HCT116 (cell line): ENCODE results near the gene MICAL3. TPM values are rescaled to one million over a fixed set of nuclear protein-coding genes. Genes with fewer than 3 reads are reported as not detected.

Experiments
- ATAC-seq: fragments of 200-7000 bp; cut with Tn5 transposase; 2 replicates; pipeline ENCODE4 v1.9.1; 2020; ENCODE audit warnings: mild to moderate bottlenecking, moderate library complexity
- BruUV-seq: library from RNA; stranded (reverse); fragments of 400-500 nt; replicated peaks from 2 replicates; lab custom pipeline; 2021; lab: Mats Ljungman, UMichigan
- CTCF ChIA-PET: fragments of 300-600 bp; sonication (Branson Sonifier 250); formaldehyde crosslinking; loops from one replicate; lab custom pipeline; 2021; ENCODE audit warnings: antibody characterized with exemption; lab: Charles Lee
- POLR2A ChIA-PET: fragments of 300-600, 350-600 bp; sonication (Branson Sonifier 250); formaldehyde crosslinking; loops from one replicate; lab custom pipeline; 2021; ENCODE audit warnings: antibody characterized with exemption; lab: Charles Lee
- RAD21 ChIA-PET, 2 experiments: fragments of 300-600 bp; sonication (Branson Sonifier 250); formaldehyde crosslinking; loops; one replicate each; lab custom pipeline; 2023; ENCODE audit warnings: low total read pairs in 2 of 2; ENCODE audit not compliant: uncharacterized antibody in 2 of 2, unreplicated experiment in 2 of 2, low non-redundant PET in 1 of 2; lab: Charles Lee
- DNase-seq: peaks from one replicate; pipeline ENCODE4 v3.0.0-alpha.2; 2010; ENCODE audit warnings: low read depth, low spot score
- H2AFZ ChIP-seq: fragments of 200-600 bp; shearing (Covaris generic), sonication (generic); 2 replicates; pipeline ENCODE4 v1.6.1; 2017; ENCODE audit warnings: low read depth, mixed run types, mixed read lengths, antibody characterized with exemption, low read length; ENCODE audit not compliant: poor library complexity, severe bottlenecking
- H3K27ac ChIP-seq: 2 replicates; pipeline ENCODE4 v1.5.1; 2012; ENCODE audit warnings: low read depth, low read length
- H3K27me3 ChIP-seq: fragments of 200-600 bp; sonication (generic); 2 replicates; pipeline ENCODE4 v1.6.1; 2016; ENCODE audit warnings: mixed run types, low read length, mixed read lengths; ENCODE audit not compliant: insufficient read depth
- H3K36me3 ChIP-seq, 2 experiments: fragments of 200-500 bp in 1 of 2; fragments of 200-600 bp in 1 of 2; sonication (Bioruptor generic) in 1 of 2; sonication (generic) in 1 of 2; 2 replicates each; pipeline versions ENCODE4 v1.5.1 to v1.6.1; 2014 to 2016; ENCODE audit warnings: low read length in 2 of 2, inconsistent platforms in 1 of 2, mixed read lengths in 1 of 2, mixed run types in 1 of 2; ENCODE audit not compliant: insufficient read depth in 2 of 2, control insufficient read depth in 1 of 2
- H3K4me1 ChIP-seq, 2 experiments: fragments of 200-600 bp in 1 of 2; sonication (generic) in 1 of 2; 2 replicates each; pipeline versions ENCODE4 v1.5.1 to v1.6.1; 2012 to 2017; ENCODE audit warnings: low read length in 2 of 2, inconsistent platforms in 1 of 2, mild to moderate bottlenecking in 1 of 2, mixed read lengths in 1 of 2, mixed run types in 1 of 2, moderate library complexity in 1 of 2; ENCODE audit not compliant: insufficient read depth in 2 of 2, control insufficient read depth in 1 of 2
- H3K4me2 ChIP-seq: fragments of 200-600 bp; sonication (generic); 2 replicates; pipeline ENCODE4 v1.6.1; 2017; ENCODE audit warnings: mixed run types, low read length, mixed read lengths
- H3K4me3 ChIP-seq, 2 experiments: fragments of 200-600 bp in 1 of 2; sonication (generic) in 1 of 2; replicated peaks in 1 of 2; 2 replicates each; pipeline ENCODE4 v1.5.1; 2011 to 2016; ENCODE audit warnings: low read length in 2 of 2, control low read depth in 1 of 2, low read depth in 1 of 2, mild to moderate bottlenecking in 1 of 2, mixed read lengths in 1 of 2, mixed run types in 1 of 2
- H3K79me2 ChIP-seq: fragments of 200-600 bp; sonication (generic); 2 replicates; pipeline ENCODE4 v1.6.1; 2017; ENCODE audit warnings: mild to moderate bottlenecking, mixed run types, low read length, moderate library complexity, mixed read lengths; ENCODE audit not compliant: insufficient read depth
- H3K9ac ChIP-seq: fragments of 200-600 bp; sonication (generic); 2 replicates; pipeline ENCODE4 v1.6.1; 2016; ENCODE audit warnings: low read length, mixed read lengths
- H3K9me2 ChIP-seq: fragments of 200-600 bp; sonication (generic), shearing (Covaris generic); 2 replicates; pipeline ENCODE4 v1.6.1; 2017; ENCODE audit warnings: mixed run types, mild to moderate bottlenecking, moderate library complexity; ENCODE audit not compliant: insufficient read depth
- H3K9me3 ChIP-seq, 2 experiments: fragments of 200-500 bp in 1 of 2; fragments of 200-600 bp in 1 of 2; sonication (Bioruptor generic) in 1 of 2; sonication (generic) in 1 of 2; 2 replicates each; pipeline ENCODE4 v1.6.1; 2014 to 2017; ENCODE audit warnings: low read length in 2 of 2, mixed read lengths in 2 of 2, inconsistent platforms in 1 of 2, low read depth in 1 of 2, mild to moderate bottlenecking in 1 of 2, mixed run types in 1 of 2, moderate library complexity in 1 of 2; ENCODE audit not compliant: control insufficient read depth in 1 of 2, insufficient read depth in 1 of 2
- H4K20me1 ChIP-seq: fragments of 200-600 bp; sonication (generic), shearing (Covaris generic); 2 replicates; pipeline ENCODE4 v1.6.1; 2017; ENCODE audit warnings: mixed run types, mild to moderate bottlenecking, moderate library complexity; ENCODE audit not compliant: insufficient read depth
- ATF3 ChIP-seq: IDR thresholded peaks from 2 replicates; pipeline ENCODE4 v1.6.1; 2012
- CBX3 ChIP-seq: IDR thresholded peaks from 2 replicates; pipeline ENCODE4 v1.6.1; 2012; ENCODE audit warnings: low read depth
- EGR1 ChIP-seq: IDR thresholded peaks from 2 replicates; pipeline ENCODE4 v1.6.1; 2012; ENCODE audit warnings: low read depth
- EZH2 ChIP-seq: fragments of 200-600 bp; sonication (generic); IDR thresholded peaks from 2 replicates; pipeline ENCODE4 v1.6.1; 2017; ENCODE audit warnings: antibody characterized with exemption, mixed run types
- EZH2phosphoT487 ChIP-seq: fragments of 200-600 bp; IDR thresholded peaks from 2 replicates; pipeline ENCODE4 v1.6.1; 2018; ENCODE audit warnings: antibody characterized with exemption, borderline replicate concordance
- FOSL1 ChIP-seq: IDR thresholded peaks from 2 replicates; pipeline ENCODE4 v1.6.1; 2012; ENCODE audit warnings: low read depth
- JUND ChIP-seq: IDR thresholded peaks from 2 replicates; pipeline ENCODE4 v1.6.1; 2012
- POLR2A ChIP-seq: IDR thresholded peaks from 2 replicates; pipeline ENCODE4 v1.7.0; 2011; ENCODE audit warnings: borderline replicate concordance; ENCODE audit not compliant: insufficient read depth, insufficient read length; ENCODE audit errors: extremely low read depth
- POLR2AphosphoS5 ChIP-seq: IDR thresholded peaks from 2 replicates; pipeline ENCODE4 v1.6.1; 2011; ENCODE audit warnings: mild to moderate bottlenecking, low read depth, low read length, moderate library complexity
- REST ChIP-seq: IDR thresholded peaks from 2 replicates; pipeline ENCODE4 v1.6.1; 2012; ENCODE audit warnings: low read depth
- SIN3A ChIP-seq: IDR thresholded peaks from 2 replicates; pipeline ENCODE4 v1.6.1; 2012; ENCODE audit warnings: low read depth
- SP1 ChIP-seq: IDR thresholded peaks from 2 replicates; pipeline ENCODE4 v1.6.1; 2012; ENCODE audit warnings: low read depth
- TCF7L2 ChIP-seq: IDR thresholded peaks from 2 replicates; pipeline ENCODE4 v1.7.0; 2011; ENCODE audit warnings: borderline replicate concordance, inconsistent platforms; ENCODE audit not compliant: insufficient read depth, insufficient read length; ENCODE audit errors: extremely low read depth
- YY1 ChIP-seq: IDR thresholded peaks from 2 replicates; pipeline ENCODE4 v1.6.1; 2011; ENCODE audit warnings: low read length, low read depth, moderate library complexity, mild to moderate bottlenecking; ENCODE audit not compliant: insufficient replicate concordance; ENCODE audit errors: extremely low read depth
- ZFX ChIP-seq: fragments of 450-650 bp; IDR thresholded peaks from 2 replicates; pipeline ENCODE4 v1.6.1; 2017
- intact Hi-C: fragments of 100-400 bp; cut with micrococcal nuclease; formaldehyde crosslinking; loops from 2 replicates; pipeline ENCODE4 v1.10.0; 2022
- total RNA-seq: library from RNA; stranded (reverse); gene quantifications from one replicate; pipeline ENCODE4 v1.2.1, GENCODE V29; 2021; ENCODE audit not compliant: unreplicated experiment

Gene MICAL3
- total RNA-seq, 1 experiment from 2014 or later = 30.8 TPM

GRCh38 chr22:17825876-17826550, 198.3 kb downstream of the MICAL3 start:
- Histone ChIP-seq H3K9me2 (no peaks in the 10 kb centered on the region), H2AFZ (no peak overlapping the region), H3K79me2 (no peaks in the 10 kb centered on the region), H4K20me1 (no peaks in the 10 kb centered on the region), H3K27me3 (no peaks in the 10 kb centered on the region), H3K9ac (no peak overlapping the region), H3K27ac (no peak overlapping the region), H3K36me3 (peaks cover 12 to 26% of the 10 kb centered on the region in 2 experiments; a peak in 3 of 4 replicates), H3K4me3 (no peak overlapping the region), H3K4me2 (no peak overlapping the region), H3K4me1 (no peaks in the 10 kb centered on the region), H3K9me3 (no peaks in the 10 kb centered on the region)
- ATAC-seq (no peak), DNase-seq (no peak)
- TF ChIP-seq FOSL1 (no peak), ZFX (no peak), EZH2phosphoT487 (no peak), TCF7L2 (no peak), EGR1 (no peak), ATF3 (no peak), SIN3A (no peak)
- POLR2A ChIA-PET = no interaction called here
- CTCF ChIA-PET = no interaction called here
- RAD21 ChIA-PET = no interaction called here
- intact Hi-C loops = no loop called here
- BruUV-seq = no TSS peak

GRCh38 chr22:17824457-17824856, 199.9 kb downstream of the MICAL3 start:
- DNase-seq (no peak), ATAC-seq (no peak)
- no peaks in the 10 kb centered on the region for H3K9me3 ChIP-seq
- no peak overlapping the region for H3K4me3 ChIP-seq
- H3K9ac ChIP-seq = no peak overlapping the region
- no peak overlapping the region for H3K4me2 ChIP-seq
- ChIA-PET RAD21 (no interaction called here), POLR2A (no interaction called here), CTCF (no interaction called here)
- H2AFZ ChIP-seq = no peak overlapping the region
- no peaks in the 10 kb centered on the region for H3K9me2 ChIP-seq
- no peak overlapping the region for H3K27ac ChIP-seq
- no peaks in the 10 kb centered on the region for H4K20me1 ChIP-seq
- no peaks in the 10 kb centered on the region for H3K4me1 ChIP-seq
- peaks cover 9 to 20% of the 10 kb centered on the region in 2 experiments; a peak in 3 of 4 replicates for H3K36me3 ChIP-seq
- no peaks in the 10 kb centered on the region for H3K79me2 ChIP-seq
- intact Hi-C loops = no loop called here
- H3K27me3 ChIP-seq = no peaks in the 10 kb centered on the region
- BruUV-seq = no TSS peak
- TF ChIP-seq CBX3 = no peak
- TF ChIP-seq ATF3 = no peak
- no peak for TF ChIP-seq EZH2
- TF ChIP-seq TCF7L2 = no peak
- TF ChIP-seq SP1 = no peak
- TF ChIP-seq EZH2phosphoT487 = no peak
- no peak for TF ChIP-seq YY1
- no peak for TF ChIP-seq POLR2A
- TF ChIP-seq REST = no peak
- TF ChIP-seq JUND = no peak
- TF ChIP-seq POLR2AphosphoS5 = no peak
- TF ChIP-seq ZFX = no peak
- TF ChIP-seq SIN3A = no peak
